Adrenal gland (tissue), 5 donors: ENCODE data around the gene MYL2.

Experiments
- CTCF ChIP-seq, 6 experiments: fragments of 450-650 bp in 4 of 6; fragments of 200-600 bp in 2 of 6; sonication (generic) in 1 of 6; IDR thresholded peaks; 1 replicate in 5 of 6; 2 replicates in 1 of 6; pipeline versions ENCODE4 v1.5.1 to v1.8.0; 2016 to 2021; ENCODE audit warnings: antibody characterized with exemption in 6 of 6, mild to moderate bottlenecking in 2 of 6, moderate library complexity in 1 of 6
- POLR2A ChIP-seq, 2 donors: fragments of 450-650 bp; IDR thresholded peaks; one replicate each; pipeline ENCODE4 v1.6.1; 2017; ENCODE audit warnings: antibody characterized with exemption in 2 of 2, mild to moderate bottlenecking in 2 of 2, moderate library complexity in 1 of 2
- donor health status: DM: no; HTN: no; CAD: no.

GRCh38 chr12:110927546-110927945 lies 7.2 kb upstream of the MYL2 start:
- TF ChIP-seq CTCF (IDR thresholded peaks at IDR 0.05), result no peak
- TF ChIP-seq POLR2A (IDR thresholded peaks at IDR 0.05), result no peak
